HCT116 (cell line): ENCODE data around the gene SLC19A1.
"Not testable (repeated sequence)": the region's sequence is repeated elsewhere in the genome, so short reads cannot be mapped to it uniquely, and the experiment has no call there.

Experiments used
- CTCF ChIP-seq, 3 experiments: fragments of 200-600 bp in 1 of 3; sonication (generic) in 1 of 3; IDR thresholded peaks in 2 of 3; conservative IDR thresholded peaks in 1 of 3; 2 replicates each; pipeline ENCODE4 v1.5.1; 2012 to 2017; ENCODE audit warnings: low read depth in 2 of 3, low read length in 2 of 3, antibody characterized with exemption in 1 of 3, borderline replicate concordance in 1 of 3, control low read depth in 1 of 3, mild to moderate bottlenecking in 1 of 3, mixed read lengths in 1 of 3, mixed run types in 1 of 3, moderate library complexity in 1 of 3; ENCODE audit not compliant: insufficient read depth in 1 of 3
- EZH2 ChIP-seq: fragments of 200-600 bp; sonication (generic); IDR thresholded peaks from 2 replicates; pipeline ENCODE4 v1.6.1; 2017; ENCODE audit warnings: antibody characterized with exemption, mixed run types
- POLR2A ChIP-seq: IDR thresholded peaks from 2 replicates; pipeline ENCODE4 v1.7.0; 2011; ENCODE audit warnings: borderline replicate concordance; ENCODE audit not compliant: insufficient read depth, insufficient read length; ENCODE audit errors: extremely low read depth
- TCF7L2 ChIP-seq: IDR thresholded peaks from 2 replicates; pipeline ENCODE4 v1.7.0; 2011; ENCODE audit warnings: borderline replicate concordance, inconsistent platforms; ENCODE audit not compliant: insufficient read depth, insufficient read length; ENCODE audit errors: extremely low read depth

DNA sequence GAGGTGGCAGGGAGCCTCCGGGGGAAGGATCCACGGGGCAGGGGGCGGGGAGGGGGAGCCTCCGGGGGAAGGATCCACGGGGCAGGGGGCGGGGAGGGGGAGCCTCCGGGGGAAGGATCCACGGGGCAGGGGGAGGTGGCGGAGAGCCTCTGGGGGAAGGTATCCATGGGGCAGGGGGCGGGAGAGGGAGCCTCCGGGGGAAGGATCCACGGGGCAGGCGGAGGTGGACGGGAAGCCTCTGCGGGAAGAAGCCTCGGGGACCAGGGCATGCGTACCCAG is 11.2 kb downstream of the SLC19A1 start:
- not testable (repeated sequence) for TF ChIP-seq EZH2; CTCF (IDR thresholded peaks at IDR 0.05 in 2 of 3, conservative IDR thresholded peaks at IDR 0.05 in 1 of 3; ENCODE audit: borderline replicate concordance in 1 of 3, insufficient read depth in 1 of 3, low read depth in 2 of 3, low read length in 2 of 3); POLR2A; TCF7L2
